Activated CD4-positive, alpha-beta memory T cell treated with anti-CD3 and anti-CD28 coated beads for 36 hours (primary cell): ENCODE results near the gene CD99. TPM values are rescaled to one million over a fixed set of nuclear protein-coding genes. Genes with fewer than 3 reads are reported as not detected.

ENCODE experiments used
- CTCF ChIA-PET: fragments of 350-600 bp; sonication (Branson Sonifier 250); formaldehyde crosslinking; loops from one replicate; lab custom pipeline; 2021; ENCODE audit warnings: antibody characterized with exemption, inconsistent platforms; lab: Charles Lee
- POLR2A ChIA-PET: fragments of 350-600 bp; sonication (Branson Sonifier 250); formaldehyde crosslinking; loops from one replicate; lab custom pipeline; 2021; ENCODE audit warnings: antibody characterized with exemption; lab: Charles Lee
- DNase-seq: peaks from one replicate; pipeline ENCODE4 v3.0.0-alpha.2; 2020
- H3K27ac Mint-ChIP-seq: one replicate; pipeline ENCODE4 v1.8.0; 2021; ENCODE audit warnings: mixed read lengths
- H3K27me3 Mint-ChIP-seq: one replicate; pipeline ENCODE4 v1.8.0; 2021; ENCODE audit warnings: mixed read lengths
- H3K36me3 Mint-ChIP-seq: one replicate; pipeline ENCODE4 v1.8.0; 2021; ENCODE audit warnings: mixed read lengths
- H3K4me1 Mint-ChIP-seq: one replicate; pipeline ENCODE4 v1.8.0; 2021; ENCODE audit warnings: low read depth, mixed read lengths
- H3K4me3 Mint-ChIP-seq: one replicate; pipeline ENCODE4 v1.8.0; 2021; ENCODE audit warnings: mild to moderate bottlenecking, mixed read lengths
- H3K9me3 Mint-ChIP-seq: one replicate; pipeline ENCODE4 v1.8.0; 2021; ENCODE audit warnings: mixed read lengths
- intact Hi-C: fragments of 100-400 bp; cut with micrococcal nuclease; formaldehyde crosslinking; loops from one replicate; pipeline ENCODE4 v1.15.1; 2023
- total RNA-seq, 2 experiments: library from RNA; stranded (reverse); gene quantifications; one replicate each; pipeline ENCODE4 v1.2.3, GENCODE V29; 2021

CD99 gene, protein sequence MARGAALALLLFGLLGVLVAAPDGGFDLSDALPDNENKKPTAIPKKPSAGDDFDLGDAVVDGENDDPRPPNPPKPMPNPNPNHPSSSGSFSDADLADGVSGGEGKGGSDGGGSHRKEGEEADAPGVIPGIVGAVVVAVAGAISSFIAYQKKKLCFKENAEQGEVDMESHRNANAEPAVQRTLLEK
- 100 to 1,000 TPM; 282 to 283 TPM for total RNA-seq

DNA sequence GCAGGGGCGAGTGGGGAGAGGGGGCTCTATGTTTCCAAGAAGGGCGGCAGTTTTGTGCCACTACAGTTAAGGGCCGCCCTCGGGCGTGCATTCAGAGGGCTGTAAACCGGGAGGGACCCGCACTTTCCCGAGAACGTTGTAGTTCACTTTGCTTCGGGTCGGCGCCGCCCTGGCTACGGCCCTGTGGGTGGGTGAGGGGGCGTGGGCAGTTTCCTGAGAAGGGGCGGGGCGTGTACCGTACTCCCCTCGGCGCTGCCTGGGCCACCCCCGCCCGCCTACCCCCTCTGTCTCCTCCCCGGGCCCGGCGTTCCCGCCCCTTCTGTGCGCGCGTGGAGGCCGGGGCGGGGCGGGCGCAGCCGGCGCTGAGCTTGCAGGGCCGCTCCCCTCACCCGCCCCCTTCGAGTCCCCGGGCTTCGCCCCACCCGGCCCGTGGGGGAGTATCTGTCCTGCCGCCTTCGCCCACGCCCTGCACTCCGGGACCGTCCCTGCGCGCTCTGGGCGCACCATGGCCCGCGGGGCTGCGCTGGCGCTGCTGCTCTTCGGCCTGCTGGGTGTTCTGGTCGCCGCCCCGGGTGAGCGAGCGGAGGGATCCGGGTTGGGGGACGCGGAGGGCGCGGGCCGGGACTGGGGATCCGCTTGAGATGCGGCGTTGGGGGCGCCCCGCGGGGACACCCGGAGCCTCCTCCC is at the start of gene CD99:
Gene CD99 (plus strand): TSS at position 440 of the 687 bp plus-strand sequence. CDS start 66 bp downstream, at position 506.
- peak; percentile 91 for DNase-seq
- H3K27ac Mint-ChIP-seq: peak within 1 kb of the TSS; percentile 96
- ChIA-PET CTCF (no interaction called here), POLR2A (no interaction called here)
- intact Hi-C loops: loop anchor here (5.0 to 10.0 kb wide), 4 partner anchors 44 to 1299 kb away; partner anchors contain the start of gene SLC25A6
- no peaks in the 10 kb centered on the region for H3K27me3 Mint-ChIP-seq
- peak within 1 kb of the TSS; percentile 86 for H3K4me3 Mint-ChIP-seq
- H3K9me3 Mint-ChIP-seq: no peaks in the 10 kb centered on the region
- peaks cover 36% of the 10 kb centered on the region for H3K36me3 Mint-ChIP-seq
- peaks cover 25% of the 10 kb centered on the region for H3K4me1 Mint-ChIP-seq

DNA sequence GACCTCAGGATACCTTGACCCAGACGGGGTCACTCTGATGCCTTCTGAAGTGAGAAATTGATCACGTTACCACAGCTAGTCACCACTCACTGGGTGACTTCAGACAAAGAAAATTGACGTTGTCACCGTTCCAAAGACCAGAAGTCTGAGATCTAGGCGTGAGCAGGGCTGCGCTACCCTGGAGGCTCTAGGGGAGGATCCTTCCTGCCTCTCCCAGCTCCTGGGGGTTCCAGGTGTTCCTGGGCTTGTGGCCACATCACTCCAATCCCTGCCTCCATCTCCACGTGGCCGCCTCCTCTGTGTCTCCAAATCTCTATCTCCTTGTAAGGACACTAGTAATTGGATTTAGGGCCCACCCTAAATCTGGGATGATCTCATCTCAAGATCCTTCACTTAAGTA is 48.9 kb upstream of the CD99 start:
- H3K27me3 Mint-ChIP-seq: no peaks in the 10 kb centered on the region
- intact Hi-C loops: no loop called here
- H3K4me3 Mint-ChIP-seq: no peak overlapping the region
- H3K36me3 Mint-ChIP-seq: peaks cover 34% of the 10 kb centered on the region
- POLR2A ChIA-PET: no interaction called here
- CTCF ChIA-PET: no interaction called here
- H3K4me1 Mint-ChIP-seq: peaks cover 6% of the 10 kb centered on the region
- no peaks in the 10 kb centered on the region for H3K9me3 Mint-ChIP-seq
- no peak for DNase-seq
- no peak overlapping the region for H3K27ac Mint-ChIP-seq

DNA sequence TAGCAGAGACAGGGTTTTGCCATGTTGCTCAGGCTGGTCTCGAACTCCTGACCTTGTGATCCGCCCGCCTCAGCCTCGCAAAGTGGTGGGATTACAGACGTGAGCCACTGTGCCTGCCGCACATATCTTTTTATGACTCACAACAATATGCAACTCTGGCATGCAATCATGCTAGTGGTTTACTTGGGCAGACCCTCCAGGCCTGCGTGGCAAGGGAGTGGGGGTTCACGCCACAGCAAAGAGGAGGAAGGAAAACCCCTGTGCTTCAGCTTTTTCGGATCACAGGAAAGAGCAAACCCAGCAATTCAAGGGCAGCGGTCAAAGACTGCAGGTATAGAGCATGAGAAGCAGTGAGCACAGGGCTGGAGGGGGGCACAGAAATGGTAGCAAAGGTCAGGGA is 48.3 kb upstream of the CD99 start:
- H3K4me1 Mint-ChIP-seq: peaks cover 12% of the 10 kb centered on the region
- peaks cover 31% of the 10 kb centered on the region for H3K36me3 Mint-ChIP-seq
- no peaks in the 10 kb centered on the region for H3K27me3 Mint-ChIP-seq
- intact Hi-C loops: no loop called here
- no peak overlapping the region for H3K27ac Mint-ChIP-seq
- ChIA-PET POLR2A (no interaction called here), CTCF (no interaction called here)
- DNase-seq: no peak
- no peaks in the 10 kb centered on the region for H3K9me3 Mint-ChIP-seq
- no peak overlapping the region for H3K4me3 Mint-ChIP-seq

DNA sequence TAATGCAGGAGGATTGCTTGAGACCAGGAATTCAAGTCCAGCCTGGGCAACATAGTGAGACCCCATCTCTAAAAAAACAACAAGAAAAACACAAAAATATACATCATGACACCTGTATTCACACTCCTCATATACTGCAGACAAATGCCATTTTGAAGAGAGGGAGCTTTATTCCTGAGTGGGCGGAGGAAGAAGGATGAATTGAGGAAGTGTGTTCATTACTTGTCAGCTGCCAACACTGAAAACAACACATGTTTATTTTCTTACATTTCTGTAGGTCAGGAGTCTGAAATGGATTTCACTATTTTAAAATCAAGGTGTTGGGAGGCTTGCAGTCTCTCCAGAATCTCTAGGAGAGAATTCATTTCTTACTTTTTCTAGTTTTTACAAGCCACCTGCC is 47.2 kb upstream of the CD99 start:
- no peaks in the 10 kb centered on the region for H3K9me3 Mint-ChIP-seq
- intact Hi-C loops: loop anchor here (1.0 kb wide), 1 partner anchor 168 kb away; no protein-coding TSS in a partner anchor
- H3K36me3 Mint-ChIP-seq: peaks cover 30% of the 10 kb centered on the region

DNA sequence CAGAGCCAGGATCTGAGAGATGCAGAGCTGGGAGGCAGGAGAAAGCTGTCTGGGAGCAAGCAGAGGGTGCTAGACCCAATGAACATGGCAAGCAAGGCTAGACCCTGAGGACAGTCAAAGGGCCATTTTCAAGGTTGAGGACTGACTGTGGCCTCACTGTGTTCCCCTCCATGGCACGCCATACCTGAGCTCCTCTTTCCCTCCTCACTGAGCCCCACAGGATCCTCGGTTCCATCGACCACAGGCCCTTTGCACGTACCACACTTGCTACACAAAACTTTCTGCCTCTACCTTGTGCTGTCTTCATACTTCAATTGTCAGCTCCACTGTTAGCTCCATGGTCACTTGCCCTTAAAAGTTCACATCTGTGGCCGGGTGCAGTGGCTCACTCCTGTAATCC is 45.5 kb upstream of the CD99 start:
- Mint-ChIP-seq H3K27ac (no peak overlapping the region), H3K27me3 (no peaks in the 10 kb centered on the region), H3K4me1 (peaks cover 18% of the 10 kb centered on the region), H3K9me3 (no peaks in the 10 kb centered on the region), H3K36me3 (peaks cover 20% of the 10 kb centered on the region), H3K4me3 (no peak overlapping the region)
- intact Hi-C loops: loop anchor here (5.0 kb wide), 1 partner anchor 47 kb away; the partner anchor contains the start of gene CD99
- CTCF ChIA-PET: no interaction called here
- DNase-seq: no peak
- POLR2A ChIA-PET: no interaction called here

More for the DNA sequence above, 47.2 kb upstream of the CD99 start:
- ChIA-PET CTCF (no interaction called here), POLR2A (no interaction called here)
- Mint-ChIP-seq H3K4me3 (no peak overlapping the region), H3K27ac (no peak overlapping the region), H3K4me1 (peaks cover 18% of the 10 kb centered on the region), H3K27me3 (no peaks in the 10 kb centered on the region)
- no peak for DNase-seq

DNA sequence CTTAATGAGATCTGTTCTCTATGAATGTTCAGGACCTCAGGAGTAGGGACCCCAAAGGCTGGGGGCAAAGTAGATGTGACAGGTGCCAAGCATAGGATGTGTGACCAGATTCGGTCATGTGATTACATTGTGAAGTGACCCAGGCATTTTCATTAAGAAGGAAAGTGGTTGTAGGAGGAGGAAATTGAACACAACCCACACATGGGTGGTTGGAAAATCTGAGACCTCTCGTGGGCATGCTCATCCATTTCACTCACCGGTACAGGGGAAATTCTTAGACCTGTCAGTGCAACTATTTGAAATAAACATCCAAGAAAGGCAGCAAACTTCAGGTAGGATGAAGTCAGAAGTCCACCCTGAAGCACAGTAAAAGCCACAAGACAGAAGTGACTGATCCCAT is 43.5 kb upstream of the CD99 start:
- POLR2A ChIA-PET: no interaction called here
- intact Hi-C loops: loop anchor here (1.0 to 5.0 kb wide), 2 partner anchors 45 to 63 kb away; partner anchors contain the start of gene CD99
- no peaks in the 10 kb centered on the region for H3K27me3 Mint-ChIP-seq

DNA sequence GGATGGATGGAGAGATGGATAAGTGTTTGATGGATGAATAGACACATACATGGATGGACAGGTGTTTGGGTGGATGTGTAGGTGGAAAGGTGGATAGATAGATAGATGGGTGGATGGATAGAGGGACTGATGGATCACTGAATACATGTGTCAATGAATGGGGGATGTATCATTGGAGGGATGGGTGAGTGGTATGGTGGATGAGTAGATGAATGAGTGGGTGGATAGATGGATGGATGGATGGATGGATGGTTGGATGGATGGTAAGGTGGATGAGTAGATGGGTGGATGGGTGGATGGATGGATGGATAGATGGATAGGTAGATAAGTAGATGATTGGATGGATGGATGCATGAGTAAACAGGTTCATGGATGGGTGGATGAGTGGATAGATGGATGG is 41.1 kb upstream of the CD99 start:
- H3K27me3 Mint-ChIP-seq: no peaks in the 10 kb centered on the region
- ChIA-PET CTCF (no interaction called here), POLR2A (no interaction called here)
- peaks cover 21% of the 10 kb centered on the region for H3K36me3 Mint-ChIP-seq
- no peak overlapping the region for H3K4me3 Mint-ChIP-seq
- intact Hi-C loops: no loop called here
- no peaks in the 10 kb centered on the region for H3K9me3 Mint-ChIP-seq
- H3K4me1 Mint-ChIP-seq: peaks cover 15% of the 10 kb centered on the region
- no peak for DNase-seq
- H3K27ac Mint-ChIP-seq: no peak overlapping the region

More for the DNA sequence above, 43.5 kb upstream of the CD99 start:
- H3K4me1 Mint-ChIP-seq: peaks cover 18% of the 10 kb centered on the region
- H3K36me3 Mint-ChIP-seq: peaks cover 19% of the 10 kb centered on the region
- no peak overlapping the region for H3K4me3 Mint-ChIP-seq
- H3K9me3 Mint-ChIP-seq: no peaks in the 10 kb centered on the region
- peak; percentile 56 for DNase-seq
- CTCF ChIA-PET: no interaction called here
- peak overlapping the region; percentile 40 for H3K27ac Mint-ChIP-seq

DNA sequence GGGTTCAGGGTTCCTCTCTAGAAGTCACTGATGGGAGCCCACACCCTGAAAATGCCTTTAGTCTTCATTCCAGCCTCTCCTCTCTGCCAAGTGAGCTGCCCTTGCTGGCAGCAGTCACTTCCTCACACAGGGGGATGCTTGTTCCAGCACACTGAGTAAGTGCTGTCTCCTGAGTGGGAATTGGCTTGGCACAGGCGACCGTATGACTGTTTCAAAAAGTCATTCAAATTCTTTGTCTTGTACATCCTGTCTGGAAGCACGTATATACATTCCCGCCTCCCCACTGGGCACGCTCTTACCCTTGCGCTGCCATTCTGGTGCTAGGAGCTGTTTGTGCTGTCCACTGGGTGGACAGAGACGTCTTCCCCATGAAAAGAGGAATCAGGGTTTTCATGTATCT is 40.2 kb upstream of the CD99 start:
- no peaks in the 10 kb centered on the region for H3K9me3 Mint-ChIP-seq
- no peaks in the 10 kb centered on the region for H3K27me3 Mint-ChIP-seq
- ChIA-PET POLR2A (no interaction called here), CTCF (no interaction called here)
- intact Hi-C loops: no loop called here
- DNase-seq: no peak
- H3K36me3 Mint-ChIP-seq: peaks cover 21% of the 10 kb centered on the region
- H3K4me3 Mint-ChIP-seq: no peak overlapping the region
- H3K27ac Mint-ChIP-seq: no peak overlapping the region
- H3K4me1 Mint-ChIP-seq: peaks cover 15% of the 10 kb centered on the region

DNA sequence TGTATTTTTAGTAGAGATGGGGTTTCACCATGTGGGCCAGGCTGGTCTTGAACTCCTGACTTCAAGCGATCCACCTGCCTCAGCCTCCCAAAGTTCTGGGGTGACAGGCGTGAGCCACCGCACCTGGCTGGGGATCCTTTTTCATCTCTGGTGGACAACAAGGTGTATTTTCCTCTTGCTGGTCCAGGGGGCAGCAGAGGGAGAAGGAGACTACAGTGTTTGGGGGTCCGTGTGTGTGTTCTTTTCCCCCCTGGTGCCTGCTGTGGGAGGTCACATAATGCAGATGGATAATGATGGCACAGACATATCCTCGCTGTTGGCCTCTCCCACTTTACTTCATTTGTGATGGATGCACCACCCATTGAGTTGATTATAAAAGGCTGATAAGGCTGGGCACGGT is 39.0 kb upstream of the CD99 start:
- H3K4me3 Mint-ChIP-seq: no peak overlapping the region
- H3K36me3 Mint-ChIP-seq: peaks cover 17% of the 10 kb centered on the region
- H3K27me3 Mint-ChIP-seq: no peaks in the 10 kb centered on the region
- CTCF ChIA-PET: no interaction called here
- intact Hi-C loops: no loop called here
- POLR2A ChIA-PET: no interaction called here
- H3K4me1 Mint-ChIP-seq: peaks cover 13% of the 10 kb centered on the region
- DNase-seq: no peak
- no peak overlapping the region for H3K27ac Mint-ChIP-seq
- no peaks in the 10 kb centered on the region for H3K9me3 Mint-ChIP-seq

DNA sequence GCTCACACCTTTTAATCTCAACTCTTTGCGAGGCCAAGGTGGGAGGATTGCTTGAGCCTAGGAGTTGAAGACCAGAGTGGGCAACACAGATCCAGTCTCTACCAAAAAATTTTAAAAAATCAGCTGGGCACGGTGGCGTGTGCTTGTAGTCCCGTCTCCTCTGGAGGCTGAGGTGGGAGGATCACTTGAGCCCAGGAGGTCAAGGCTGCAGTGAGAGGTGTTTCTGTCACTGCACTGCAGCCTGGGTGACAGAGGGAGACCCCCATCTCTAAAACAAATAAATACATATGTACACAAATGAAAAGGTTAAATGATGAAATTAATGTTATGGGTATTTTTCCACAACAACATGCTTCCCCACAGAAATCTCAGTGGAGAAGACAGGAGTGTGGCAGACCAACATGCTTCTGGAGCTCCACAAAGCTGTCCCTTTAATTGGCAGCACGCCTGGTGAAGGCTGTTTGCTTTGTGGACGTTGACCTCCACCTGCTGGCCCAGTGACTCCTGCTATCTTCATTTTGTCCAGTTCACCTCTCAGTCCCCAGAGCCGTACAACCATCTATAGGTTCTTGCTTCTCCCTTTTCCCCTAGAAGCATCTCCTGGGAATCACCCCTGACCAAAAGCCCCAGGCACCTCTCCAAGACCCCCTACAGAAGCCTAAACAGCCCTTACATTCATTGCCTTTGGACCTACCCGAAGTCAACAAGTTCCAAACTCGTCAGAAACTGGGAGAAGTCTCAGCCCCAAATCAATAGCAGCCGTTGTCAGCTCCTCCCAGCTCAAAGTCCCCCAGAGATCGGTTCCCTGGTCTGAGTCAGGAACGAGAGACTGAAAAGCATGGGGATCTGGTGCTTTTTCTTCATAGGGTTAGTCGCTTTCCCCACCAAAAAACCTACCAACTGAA is 36.4 kb upstream of the CD99 start:
- H3K27me3 Mint-ChIP-seq: no peaks in the 10 kb centered on the region
- H3K9me3 Mint-ChIP-seq: no peaks in the 10 kb centered on the region
- no peak overlapping the region for H3K4me3 Mint-ChIP-seq
- DNase-seq: no peak
- no peaks in the 10 kb centered on the region for H3K4me1 Mint-ChIP-seq
- intact Hi-C loops: no loop called here
- CTCF ChIA-PET: no interaction called here
- H3K27ac Mint-ChIP-seq: no peak overlapping the region
- H3K36me3 Mint-ChIP-seq: peaks cover 12% of the 10 kb centered on the region
- POLR2A ChIA-PET: no interaction called here

DNA sequence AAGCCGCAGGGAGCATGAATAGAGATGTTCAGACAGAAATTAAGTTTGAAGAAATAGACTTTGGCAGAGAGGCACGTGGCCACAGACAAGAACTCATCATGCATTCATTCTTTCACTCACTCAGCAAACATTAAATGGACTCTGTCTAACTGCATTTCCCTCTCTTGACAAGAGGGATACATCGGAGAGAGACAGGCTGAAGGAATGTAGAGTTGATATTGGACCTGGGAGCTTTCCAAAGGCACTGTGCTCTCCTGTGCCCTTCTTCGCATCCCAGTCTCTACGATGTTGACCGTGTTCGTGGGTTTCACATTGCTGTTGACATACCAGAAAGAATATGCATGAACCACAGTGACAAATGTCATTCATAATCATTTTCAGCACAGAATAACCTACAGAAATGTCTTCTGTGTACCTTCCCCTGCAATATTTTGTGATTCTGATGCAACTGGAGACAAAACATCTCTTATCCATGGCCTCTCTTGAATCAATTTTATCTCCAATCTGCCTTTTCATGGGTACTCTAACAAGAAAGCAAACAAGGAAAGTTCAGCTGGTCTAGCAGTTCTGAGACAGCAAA is 34.7 kb upstream of the CD99 start:
- no peak for DNase-seq
- Mint-ChIP-seq H3K27me3 (no peaks in the 10 kb centered on the region), H3K36me3 (peaks cover 7% of the 10 kb centered on the region), H3K27ac (no peak overlapping the region), H3K4me1 (no peaks in the 10 kb centered on the region), H3K9me3 (no peaks in the 10 kb centered on the region), H3K4me3 (no peak overlapping the region)
- intact Hi-C loops: no loop called here
- ChIA-PET POLR2A (no interaction called here), CTCF (no interaction called here)
